HepG2 (cell line): ENCODE measurements around the gene CC2D1A. TPM values are rescaled to one million over a fixed set of nuclear protein-coding genes. Genes with fewer than 3 reads are reported as not detected.

ENCODE experiments used
- ATAC-seq: fragments of 200-7000 bp; cut with Tn5 transposase; 3 replicates; pipeline ENCODE4 v1.9.1; 2020; ENCODE audit warnings: mild to moderate bottlenecking, moderate library complexity
- BruUV-seq: library from RNA; stranded (reverse); fragments of 400-500 nt; replicated peaks from 2 replicates; lab custom pipeline; 2021; lab: Mats Ljungman, UMichigan
- CTCF ChIA-PET: fragments of 300-600 bp; formaldehyde crosslinking; extraction: SDS; loops from one replicate; lab custom pipeline; 2021; ENCODE audit warnings: low total read pairs, inconsistent platforms, low intra/inter-chr PET ratio; lab: Yijun Ruan, JAX
- POLR2A ChIA-PET: fragments of 350-600 bp; sonication (Branson Sonifier 250); formaldehyde crosslinking; loops from one replicate; lab custom pipeline; 2020; ENCODE audit warnings: antibody characterized with exemption, inconsistent platforms; lab: Yijun Ruan, JAX
- DNase-seq: peaks from one replicate; pipeline ENCODE4 v3.0.0-alpha.2; 2015; ENCODE audit warnings: low spot score
- FAIRE-seq: peaks from 3 replicates; lab custom pipeline; 2011; peaks lifted over from hg19 to GRCh38; lab: Jason Lieb, UNC
- H2AFZ ChIP-seq: one replicate; pipeline ENCODE4 v1.6.1; 2011; ENCODE audit warnings: low read length, inconsistent platforms
- H3K27ac ChIP-seq: fragments of 300-600 bp; 3 replicates; pipeline ENCODE4 v1.8.0; 2011; ENCODE audit warnings: mixed run types, mild to moderate bottlenecking, mixed read lengths, low read length, inconsistent platforms; ENCODE audit not compliant: insufficient read depth; ENCODE audit errors: extremely low read length
- H3K27me3 ChIP-seq, 2 experiments: fragments of 200-600 bp in 1 of 2; 2 replicates in 1 of 2; 3 replicates in 1 of 2; pipeline versions ENCODE4 v1.6.0 to v1.8.0; 2011; ENCODE audit warnings: low read length in 2 of 2, mild to moderate bottlenecking in 2 of 2, moderate library complexity in 2 of 2, inconsistent platforms in 1 of 2; ENCODE audit not compliant: insufficient read depth in 2 of 2, control insufficient read depth in 1 of 2
- H3K36me3 ChIP-seq, 2 experiments: fragments of 200-600 bp in 1 of 2; replicated peaks in 1 of 2; 2 replicates in 1 of 2; 3 replicates in 1 of 2; pipeline versions ENCODE4 v1.5.1 to v1.8.0; 2011; ENCODE audit warnings: low read length in 2 of 2, inconsistent platforms in 1 of 2; ENCODE audit not compliant: insufficient read depth in 2 of 2, control insufficient read depth in 1 of 2
- H3K4me1 ChIP-seq: 2 replicates; pipeline ENCODE4 v1.5.1; 2012; ENCODE audit warnings: low read length, inconsistent platforms; ENCODE audit not compliant: insufficient read depth
- H3K4me2 ChIP-seq: 2 replicates; pipeline ENCODE4 v1.6.0; 2011; ENCODE audit warnings: low read depth, low read length, inconsistent platforms
- H3K4me3 ChIP-seq, 3 experiments: fragments of 200-600 bp in 1 of 3; sonication (generic), shearing (Covaris generic) in 1 of 3; replicated peaks in 1 of 3; 2 replicates each; pipeline ENCODE4 v1.5.1; 2011 to 2016; ENCODE audit warnings: low read length in 3 of 3, inconsistent platforms in 2 of 3, low read depth in 2 of 3, mild to moderate bottlenecking in 2 of 3, control low read depth in 1 of 3, mixed read lengths in 1 of 3; ENCODE audit not compliant: insufficient read depth in 1 of 3
- H3K79me2 ChIP-seq: one replicate; pipeline ENCODE4 v1.6.1; 2011; ENCODE audit warnings: low read length, inconsistent platforms; ENCODE audit not compliant: insufficient read depth
- H3K9ac ChIP-seq: 2 replicates; pipeline ENCODE4 v1.6.0; 2011; ENCODE audit warnings: mild to moderate bottlenecking, low read depth, low read length, inconsistent platforms; ENCODE audit not compliant: insufficient read depth
- H3K9me3 ChIP-seq: 2 replicates; pipeline ENCODE4 v1.5.1; 2012; ENCODE audit warnings: mild to moderate bottlenecking, low read length
- H4K20me1 ChIP-seq: 2 replicates; pipeline ENCODE4 v1.6.0; 2011; ENCODE audit warnings: inconsistent platforms, mild to moderate bottlenecking, low read length, moderate library complexity; ENCODE audit not compliant: insufficient read depth
- CSRNP2 ChIP-seq: sonication (generic); formaldehyde crosslinking; conservative IDR thresholded peaks from 2 replicates; pipeline ENCODE4 v1.8.0; 2022; ENCODE audit warnings: low read depth, missing genetic modification reagents
- IRF2 ChIP-seq: IDR thresholded peaks from 2 replicates; pipeline ENCODE4 v1.6.1; 2018; ENCODE audit warnings: missing genetic modification reagents, missing compliant biosample characterization
- NFYB ChIP-seq: sonication (generic); formaldehyde crosslinking; IDR thresholded peaks from 2 replicates; pipeline ENCODE4 v1.4.0; 2020; ENCODE audit warnings: missing genetic modification reagents
- SIX4 ChIP-seq: sonication (generic); formaldehyde crosslinking; IDR thresholded peaks from 2 replicates; pipeline ENCODE4 v1.4.0; 2020; ENCODE audit warnings: missing genetic modification reagents
- SMARCE1 ChIP-seq: fragments of 450-650 bp; IDR thresholded peaks from 2 replicates; pipeline ENCODE4 v1.6.1; 2017; ENCODE audit warnings: borderline replicate concordance
- TFDP2 ChIP-seq: sonication (generic); formaldehyde crosslinking; IDR thresholded peaks from 2 replicates; pipeline ENCODE4 v1.4.0; 2020; ENCODE audit warnings: missing genetic modification reagents
- XBP1 ChIP-seq: sonication (generic); formaldehyde crosslinking; IDR thresholded peaks from 2 replicates; pipeline ENCODE4 v1.5.0; 2020; ENCODE audit warnings: missing genetic modification reagents
- XRCC5 ChIP-seq: fragments of 200-400 bp; formaldehyde crosslinking; optimal IDR thresholded peaks from 2 replicates; pipeline ENCODE3; 2017; ENCODE audit warnings: mild to moderate bottlenecking, low read length
- ZFP36L1 ChIP-seq: sonication (generic); formaldehyde crosslinking; IDR thresholded peaks from 2 replicates; pipeline ENCODE4 v1.8.0; 2022; ENCODE audit warnings: mild to moderate bottlenecking, missing genetic modification reagents, moderate library complexity
- ZNF136 ChIP-seq: sonication (generic); formaldehyde crosslinking; IDR thresholded peaks from 2 replicates; pipeline ENCODE4 v1.8.1; 2022; ENCODE audit warnings: low read depth, mild to moderate bottlenecking, moderate library complexity, missing genetic modification reagents
- ZNF232 ChIP-seq: sonication (generic); formaldehyde crosslinking; IDR thresholded peaks from 2 replicates; pipeline ENCODE4 v1.4.0; 2020; ENCODE audit warnings: missing genetic modification reagents, borderline replicate concordance
- ZNF3 ChIP-seq: IDR thresholded peaks from 2 replicates; pipeline ENCODE4 v1.7.0; 2017; ENCODE audit warnings: inconsistent platforms
- ZNF317 ChIP-seq: sonication (generic); formaldehyde crosslinking; IDR thresholded peaks from 2 replicates; pipeline ENCODE4 v1.5.0; 2020; ENCODE audit warnings: mild to moderate bottlenecking, missing genetic modification reagents
- ZNF337 ChIP-seq: sonication (generic); formaldehyde crosslinking; IDR thresholded peaks from 2 replicates; pipeline ENCODE4 v1.5.1; 2020; ENCODE audit warnings: missing genetic modification reagents, low read depth, mild to moderate bottlenecking, borderline replicate concordance
- ZNF576 ChIP-seq: sonication (generic); formaldehyde crosslinking; IDR thresholded peaks from 2 replicates; pipeline ENCODE4 v1.4.0; 2020; ENCODE audit warnings: mild to moderate bottlenecking, missing genetic modification reagents
- ZNF766 ChIP-seq: sonication (generic); formaldehyde crosslinking; IDR thresholded peaks from 2 replicates; pipeline ENCODE4 v1.5.0; 2020; ENCODE audit warnings: missing genetic modification reagents, borderline replicate concordance
- ZNF788 ChIP-seq: sonication (generic); formaldehyde crosslinking; IDR thresholded peaks from 2 replicates; pipeline ENCODE4 v1.5.0; 2020; ENCODE audit warnings: mild to moderate bottlenecking, missing genetic modification reagents, borderline replicate concordance
- WGBS: methylation state at CpG from one replicate; pipeline ENCODE4 v1.1.6; 2017; ENCODE audit warnings: low lambda C conversion rate; 5-methylcytosine and 5-hydroxymethylcytosine counted together
- in situ Hi-C: cut with HindIII; loops from 2 replicates; pipeline ENCODE4 v1.10.0; 2017; ENCODE audit warnings: low pct_unique_long_range_greater_than_20kb; ENCODE audit not compliant: extremely low pct_ligation_motif_present
- intact Hi-C: fragments of 100-400 bp; cut with micrococcal nuclease; formaldehyde crosslinking; loops from one replicate; pipeline ENCODE4 v1.10.0; 2022; ENCODE audit not compliant: unreplicated experiment
- polyA plus RNA-seq, 8 experiments: library from polyadenylated mRNA; depleted of rRNA in 3 of 8; stranded (reverse) in 7 of 8; unstranded in 1 of 8; fragments of >200 nt; fragmentation: Illumina TruSeq in 4 of 8; extraction: Trizol in 4 of 8; gene quantifications; 2 replicates each; pipeline versions ENCODE4 v1.2.1 to v1.2.3, GENCODE V29; 2011 to 2016; ENCODE audit warnings: low read depth in 4 of 8, missing spikeins in 1 of 8, mixed read lengths in 1 of 8; ENCODE audit not compliant: insufficient read depth in 1 of 8
- total RNA-seq, 5 experiments: library from RNA; depleted of rRNA; stranded (reverse); fragments of >200 nt; fragmentation: Illumina TruSeq; extraction: Trizol; gene quantifications; 2 replicates each; pipeline ENCODE4 v1.2.3, GENCODE V29; 2016; ENCODE audit warnings: low read depth in 1 of 5

The CC2D1A gene
- total and polyA plus RNA-seq, 2 of the 13 experiments (the other 11 are each of a cell fraction or from before 2014, with no cell fraction given), result 9.7 to 11.5 TPM

GRCh38 chr19:13875824-13876223 is 30.2 kb upstream of the CC2D1A start (continued):
- TF ChIP-seq ZFP36L1 (no peak), XRCC5 (no peak), XBP1 (CRISPR knock-in tag) (no peak), TFDP2 (CRISPR knock-in tag) (no peak), ZNF788 (CRISPR knock-in tag) (no peak), ZNF576 (CRISPR knock-in tag) (no peak), CSRNP2 (CRISPR knock-in tag) (no peak)

- BruUV-seq, result no TSS peak
Measured at GRCh38 chr19:13876834-13877233, 29.2 kb upstream of the CC2D1A start, which contains the start of gene NANOS3. Gene NANOS3 (plus strand): TSS chr19:13877134. CDS start chr19:13877249, 115 bp downstream.

More at GRCh38 chr19:13876834-13877233, 29.2 kb upstream of the CC2D1A start, which contains the start of gene NANOS3:
- WGBS, result 38% methylated on average over 2 of the region's 5 CpGs
- Histone ChIP-seq H3K4me3 (no peak within 1 kb of the TSS), H3K27me3 (no peaks in the 10 kb centered on the region; a peak in 1 of 5 replicates), H3K4me2 (no peak within 1 kb of the TSS), H3K4me1 (peaks cover 29% of the 10 kb centered on the region), H3K79me2 (no peaks in the 10 kb centered on the region), H4K20me1 (no peaks in the 10 kb centered on the region), H3K9ac (no peak within 1 kb of the TSS), H2AFZ (no peak within 1 kb of the TSS), H3K36me3 (no peaks in the 10 kb centered on the region), H3K9me3 (no peaks in the 10 kb centered on the region), H3K27ac (no peak within 1 kb of the TSS)
- in situ Hi-C loops (loop anchor here (10.0 to 25.0 kb wide), 2 partner anchors 282 to 535 kb away; partner anchors contain the start of gene DDX39A), intact Hi-C loops (no loop called here)
- ChIA-PET CTCF (no interaction called here), POLR2A (no interaction called here)
- FAIRE-seq (no peak), DNase-seq (no peak), ATAC-seq (no peak)
- TF ChIP-seq ZNF317 (CRISPR knock-in tag) (no peak), ZNF3 (no peak), ZNF766 (CRISPR knock-in tag) (no peak), ZNF136 (no peak), NFYB (CRISPR knock-in tag) (no peak), SIX4 (CRISPR knock-in tag) (no peak), ZNF337 (CRISPR knock-in tag) (no peak), SMARCE1 (no peak), ZNF232 (CRISPR knock-in tag) (no peak), IRF2 (CRISPR knock-in tag) (no peak)
